HL-60/S4 treated with retinoic acid at 250 ng/mL for 4 days and 3 days (cell line): Measurements from ENCODE around the gene TNNI2.
"Not testable (repeated sequence)": the region's sequence is repeated elsewhere in the genome, so short reads cannot be mapped to it uniquely, and the experiment has no call there.

Experiments
- in situ Hi-C: fragments of 300-500 bp; cut with MboI; formaldehyde crosslinking; loops from 2 replicates; pipeline ENCODE4 v1.7.0; 2022; ENCODE audit warnings: low sequenced_read_pairs

TNNI2 gene

GRCh38 chr11:1883346-1884302 lies 44.8 kb downstream of the TNNI2 start:
- in situ Hi-C loops = no loop called here

GRCh38 chr11:1884303-1884700 lies 45.5 kb downstream of the TNNI2 start:
- in situ Hi-C loops = no loop called here

- in situ Hi-C loops = not testable (repeated sequence)
Observed at GRCh38 chr11:1886551-1886950, 47.8 kb downstream of the TNNI2 start.

- in situ Hi-C loops = no loop called here
Observed at GRCh38 chr11:1887451-1888346, 48.9 kb downstream of the TNNI2 start.

GRCh38 chr11:1888347-1888753 lies 49.6 kb downstream of the TNNI2 start:
- in situ Hi-C loops = no loop called here

GRCh38 chr11:1888811-1889210 lies 50.0 kb downstream of the TNNI2 start:
- in situ Hi-C loops = no loop called here

GRCh38 chr11:1889224-1889930 lies 50.6 kb downstream of the TNNI2 start:
- in situ Hi-C loops = no loop called here

- in situ Hi-C loops = no loop called here
Observed at GRCh38 chr11:1889941-1890855, 51.4 kb downstream of the TNNI2 start.
